ENCODE results near the gene ZMYND10. TPM values are rescaled to one million over a fixed set of nuclear protein-coding genes. Genes with fewer than 3 reads are reported as not detected.
A peak's percentile ranks its signal among the peaks of the same experiment; 100 is the strongest.

The ZMYND10 gene
- total RNA-seq, 2 experiments from 2014 or later = 1.0 to 1.3 TPM

GRCh38 chr3:50365842-50366220 is 20.3 kb upstream of the ZMYND10 start:
- Mint-ChIP-seq H3K9me3 (ENCODE audit: low read depth) (no peaks in the 10 kb centered on the region), H3K4me3 (peak overlapping the region; percentile 72), H3K27me3 (no peaks in the 10 kb centered on the region), H3K4me1 (peaks cover 12% of the 10 kb centered on the region), H3K27ac (peak overlapping the region; percentile 74), H3K36me3 (ENCODE audit: low read depth) (no peaks in the 10 kb centered on the region)
- ATAC-seq = no peak
- intact Hi-C loops (cut with DNase I, micrococcal nuclease) = loop anchor here (1.0 to 2.0 kb wide), 8 partner anchors 15 to 250 kb away; partner anchors contain the start of genes CYB561D2 (in 2 of the 2), NPRL2 (in 2 of the 2), C3orf18 (in 1 of the 2) and HYAL3 (in 1 of the 2)
- ChIA-PET CTCF (interaction anchor here (0.6 to 1.1 kb wide), 6 partner anchors 21 to 1438 kb away, joined by 3 to 4 read pairs (median 3); partner anchors contain the start of genes HYAL3 and NAA80), POLR2A (no interaction called here)
- no peak for DNase-seq

DNA sequence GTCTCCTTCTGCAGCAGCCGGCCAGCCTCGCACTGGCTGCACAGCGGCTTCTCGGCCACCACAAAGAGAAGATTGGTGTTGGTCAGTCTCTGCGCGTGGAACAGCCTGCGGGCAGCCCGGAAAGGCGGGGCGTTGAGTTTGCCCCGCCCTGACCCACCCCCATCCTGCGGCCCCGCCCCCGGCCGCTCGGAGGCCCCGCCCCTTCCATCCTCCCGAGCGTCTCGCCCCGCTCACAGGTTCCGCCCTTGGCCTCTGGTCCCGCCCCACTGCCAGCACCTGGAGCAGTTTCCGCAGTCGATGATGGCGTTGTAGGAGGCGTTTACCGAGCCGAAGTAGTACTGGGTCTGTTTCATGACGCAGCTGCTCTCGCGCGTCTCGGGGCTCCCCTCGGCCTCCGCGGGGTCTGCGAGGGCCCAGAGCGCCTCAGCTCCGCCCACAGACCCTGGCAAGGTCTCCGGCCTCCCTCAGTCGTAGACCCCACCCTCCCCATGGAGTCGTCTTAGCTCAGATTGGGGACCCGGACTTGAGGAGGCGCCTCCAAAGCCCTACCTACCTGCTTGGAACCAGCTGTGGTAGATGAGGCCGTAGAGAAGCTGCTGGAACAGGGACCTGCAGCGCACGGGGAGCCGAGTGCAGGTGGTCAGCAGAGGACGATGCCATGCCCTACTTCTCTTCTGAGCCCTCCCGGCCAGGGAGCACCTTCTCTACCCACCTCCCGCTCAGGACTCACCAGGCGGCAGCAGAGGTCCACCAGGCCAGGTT is 19.7 kb upstream of the ZMYND10 start:
- peak overlapping the region; percentile 74 for H3K27ac Mint-ChIP-seq
- intact Hi-C loops (cut with DNase I, micrococcal nuclease) = loop anchor here (1.0 to 2.0 kb wide), 8 partner anchors 14 to 251 kb away; partner anchors contain the start of genes CYB561D2 (in 2 of the 2), NPRL2 (in 2 of the 2), C3orf18 (in 1 of the 2) and HYAL3 (in 1 of the 2)
- ChIA-PET CTCF (interaction anchor here (0.6 to 1.1 kb wide), 7 partner anchors 21 to 1438 kb away, joined by 3 to 4 read pairs (median 3); partner anchors contain the start of genes HYAL3 and NAA80), POLR2A (no interaction called here)
- peak; percentile 98 for DNase-seq
- ATAC-seq = peak; percentile 99
- peaks cover 13% of the 10 kb centered on the region for H3K4me1 Mint-ChIP-seq
- H3K4me3 Mint-ChIP-seq = peak overlapping the region; percentile 72
- no peaks in the 10 kb centered on the region for H3K36me3 Mint-ChIP-seq (ENCODE audit: low read depth)
- H3K27me3 Mint-ChIP-seq = no peaks in the 10 kb centered on the region
- H3K9me3 Mint-ChIP-seq (ENCODE audit: low read depth) = no peaks in the 10 kb centered on the region

GRCh38 chr3:50364573-50365079 is 19.1 kb upstream of the ZMYND10 start:
- intact Hi-C loops (cut with DNase I, micrococcal nuclease) = loop anchor here (1.0 to 2.0 kb wide), 8 partner anchors 14 to 252 kb away; partner anchors contain the start of genes CYB561D2 (in 2 of the 2), NPRL2 (in 2 of the 2), C3orf18 (in 1 of the 2) and HYAL3 (in 1 of the 2)
- POLR2A ChIA-PET = no interaction called here
- CTCF ChIA-PET = interaction anchor here (0.6 to 1.1 kb wide), 4 partner anchors 20 to 288 kb away, joined by 3 to 4 read pairs (median 4); no protein-coding TSS in a partner anchor
- peaks cover 19% of the 10 kb centered on the region for H3K4me1 Mint-ChIP-seq
- H3K27me3 Mint-ChIP-seq = no peaks in the 10 kb centered on the region
- DNase-seq (no peak), ATAC-seq (peak; percentile 18)
- H3K9me3 Mint-ChIP-seq (ENCODE audit: low read depth) = no peaks in the 10 kb centered on the region
- peak overlapping the region; percentile 72 for H3K4me3 Mint-ChIP-seq
- H3K36me3 Mint-ChIP-seq (ENCODE audit: low read depth) = no peaks in the 10 kb centered on the region
- peak overlapping the region; percentile 37 for H3K27ac Mint-ChIP-seq

DNA sequence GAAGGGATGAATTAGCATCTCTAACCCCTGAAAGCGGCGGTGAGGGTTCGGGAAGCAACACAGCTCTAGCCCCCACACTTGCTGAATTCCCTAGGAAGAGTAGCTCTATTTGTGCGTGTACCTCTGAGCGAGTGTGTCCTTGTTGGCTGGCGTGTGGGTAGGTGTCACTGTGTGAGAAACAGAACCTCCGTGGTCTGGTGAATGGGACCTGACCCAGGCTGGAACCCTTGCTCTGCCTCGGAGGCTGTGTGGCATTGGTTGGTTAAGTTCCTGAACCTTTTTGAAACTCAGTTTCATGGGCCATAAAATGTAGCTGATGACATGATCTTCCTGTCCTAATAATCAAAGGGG is 14.2 kb upstream of the ZMYND10 start:
- Mint-ChIP-seq H3K36me3 (ENCODE audit: low read depth) (peaks cover 16% of the 10 kb centered on the region), H3K27me3 (no peaks in the 10 kb centered on the region), H3K4me1 (peaks cover 37% of the 10 kb centered on the region), H3K9me3 (ENCODE audit: low read depth) (no peaks in the 10 kb centered on the region), H3K4me3 (peak overlapping the region; percentile 91), H3K27ac (peak overlapping the region; percentile 94)
- ChIA-PET CTCF (interaction anchor here (0.5 to 1.0 kb wide), 3 partner anchors 10 to 44 kb away, joined by 3 to 5 read pairs (median 3); partner anchors contain the start of genes CYB561D2 and NPRL2), POLR2A (interaction anchor here (0.6 to 1.4 kb wide), 2 partner anchors 9 to 13 kb away, joined by 3 to 6 read pairs; partner anchors contain the start of genes CYB561D2 and NPRL2)
- DNase-seq (no peak), ATAC-seq (peak; percentile 21)
- intact Hi-C loops (cut with DNase I, micrococcal nuclease) = loop anchor here (1.0 to 10.0 kb wide), 11 partner anchors 8 to 1026 kb away; partner anchors contain the start of genes HYAL3 (in 2 of the 2), IFRD2 (in 2 of the 2), NAA80 (in 2 of the 2) and APEH (in 1 of the 2)

DNA sequence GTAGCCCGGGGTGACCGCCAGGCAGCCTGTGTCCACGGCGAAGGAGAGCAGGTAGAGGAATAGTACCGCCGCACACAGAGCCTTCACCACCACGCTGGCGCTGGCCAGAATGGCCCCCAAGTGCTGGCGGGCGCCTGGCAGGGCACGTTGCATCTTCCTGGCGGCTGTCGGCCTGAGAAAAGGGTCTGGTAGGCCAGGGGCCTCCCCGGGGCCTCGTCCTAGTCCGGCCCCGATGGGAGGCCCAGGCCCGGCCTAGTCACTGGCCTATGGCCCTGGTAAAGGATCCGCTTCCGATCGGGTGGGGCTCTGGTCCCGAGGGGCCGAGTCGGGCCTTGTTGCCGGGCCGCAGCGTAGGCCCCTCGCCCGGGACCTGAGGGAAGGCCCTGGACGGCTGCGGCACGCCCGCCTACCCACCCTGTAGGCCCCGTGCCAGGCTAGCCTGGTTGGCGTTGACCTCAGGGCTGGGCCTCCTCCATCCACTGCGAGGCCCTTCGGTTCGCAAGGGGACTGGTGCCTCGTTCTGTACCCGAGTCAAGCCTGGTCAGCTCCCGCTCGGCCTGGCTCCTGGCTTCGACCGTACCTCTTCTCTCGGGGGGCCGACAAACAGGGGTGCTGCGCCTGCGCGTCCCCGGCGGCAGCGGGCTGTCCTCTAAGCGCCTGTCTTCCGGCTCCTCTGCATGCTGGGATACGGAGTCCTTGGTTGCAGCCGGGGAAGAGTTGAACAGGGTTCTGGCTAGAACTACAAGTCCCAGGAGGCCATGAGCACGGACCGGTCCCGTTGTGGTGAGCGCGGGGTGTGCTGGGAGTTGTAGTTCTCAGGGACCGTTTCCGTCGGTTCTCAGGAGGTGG is 13.6 kb upstream of the ZMYND10 start, which contains the start of gene TMEM115:
TMEM115 (minus strand) TSS at position 611 of the 849 bp plus-strand sequence; CDS start at position 153, 458 bp downstream.
- Mint-ChIP-seq H3K27me3 (no peaks in the 10 kb centered on the region), H3K9me3 (ENCODE audit: low read depth) (no peaks in the 10 kb centered on the region), H3K4me3 (peak within 1 kb of the TSS; percentile 91), H3K27ac (peak within 1 kb of the TSS; percentile 94), H3K36me3 (ENCODE audit: low read depth) (peaks cover 22% of the 10 kb centered on the region), H3K4me1 (peaks cover 37% of the 10 kb centered on the region)
- ATAC-seq = peak; percentile 100
- ChIA-PET CTCF (interaction anchor here (0.6 to 1.0 kb wide), 3 partner anchors 9 to 193 kb away, joined by 3 to 5 read pairs (median 3); partner anchors contain the start of genes CYB561D2 and NPRL2), POLR2A (interaction anchor here (1.4 kb wide), 1 partner anchor 9 kb away, joined by 6 read pairs; the partner anchor contains the start of genes CYB561D2 and NPRL2)
- peak; percentile 97 for DNase-seq
- intact Hi-C loops (cut with DNase I, micrococcal nuclease) = loop anchor here (1.0 to 10.0 kb wide), 11 partner anchors 8 to 1026 kb away; partner anchors contain the start of genes HYAL3 (in 2 of the 2), IFRD2 (in 2 of the 2), NAA80 (in 2 of the 2) and APEH (in 1 of the 2)

DNA sequence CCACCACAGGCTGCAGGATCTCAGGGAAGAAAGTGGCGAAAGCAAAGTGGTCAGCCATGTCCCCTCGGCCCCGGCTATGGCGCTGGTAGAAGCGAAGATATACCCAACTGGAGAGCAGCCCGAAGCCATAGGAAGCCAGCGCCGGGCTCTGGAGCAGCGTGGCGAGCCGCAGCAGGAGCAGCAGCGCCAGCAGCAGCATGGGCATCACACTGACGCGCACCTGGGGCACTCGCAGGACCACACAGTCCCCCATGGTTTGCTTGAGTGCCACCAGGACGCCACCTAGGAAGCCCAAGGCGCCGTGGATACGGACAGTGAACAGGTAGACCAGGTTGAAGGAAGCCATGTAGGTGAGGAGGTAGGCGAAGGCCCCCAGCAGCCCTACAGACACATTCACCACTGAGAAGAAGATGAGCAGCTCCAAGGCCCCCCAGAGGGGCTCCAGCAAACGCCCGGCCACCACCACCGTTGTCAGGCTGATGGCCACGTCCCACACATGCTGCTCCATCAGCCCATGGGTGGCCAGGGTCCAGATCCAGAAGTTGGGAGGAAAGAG is 12.9 kb upstream of the ZMYND10 start:
- no peaks in the 10 kb centered on the region for H3K9me3 Mint-ChIP-seq (ENCODE audit: low read depth)
- H3K27ac Mint-ChIP-seq = peak overlapping the region; percentile 89
- peak overlapping the region; percentile 91 for H3K4me3 Mint-ChIP-seq
- H3K27me3 Mint-ChIP-seq = no peaks in the 10 kb centered on the region
- intact Hi-C loops (cut with DNase I, micrococcal nuclease) = loop anchor here in 1 of 2 experiments (5.0 to 10.0 kb wide), 2 partner anchors 424 to 671 kb away; partner anchors contain the start of genes MST1 and RNF123
- H3K4me1 Mint-ChIP-seq = peaks cover 37% of the 10 kb centered on the region
- ATAC-seq (no peak), DNase-seq (no peak)
- CTCF ChIA-PET = interaction anchor here (0.6 kb wide), 1 partner anchor 194 kb away, joined by 3 read pairs; no protein-coding TSS in a partner anchor
- peaks cover 22% of the 10 kb centered on the region for H3K36me3 Mint-ChIP-seq (ENCODE audit: low read depth)
- POLR2A ChIA-PET = interaction anchor here (1.4 kb wide), 1 partner anchor 8 kb away, joined by 6 read pairs; the partner anchor contains the start of genes CYB561D2 and NPRL2

GRCh38 chr3:50357481-50357880 is 11.9 kb upstream of the ZMYND10 start:
- POLR2A ChIA-PET = interaction anchor here (0.6 to 1.4 kb wide), 3 partner anchors 17 to 1447 kb away, joined by 3 to 5 read pairs (median 3); partner anchors contain the start of gene RASSF1
- H3K4me1 Mint-ChIP-seq = peaks cover 40% of the 10 kb centered on the region
- intact Hi-C loops (cut with DNase I, micrococcal nuclease) = loop anchor here in 1 of 2 experiments (5.0 to 10.0 kb wide), 2 partner anchors 423 to 670 kb away; partner anchors contain the start of genes MST1 and RNF123
- DNase-seq = no peak
- H3K27ac Mint-ChIP-seq = peak overlapping the region; percentile 89
- H3K27me3 Mint-ChIP-seq = no peaks in the 10 kb centered on the region
- peak overlapping the region; percentile 91 for H3K4me3 Mint-ChIP-seq
- H3K9me3 Mint-ChIP-seq (ENCODE audit: low read depth) = no peaks in the 10 kb centered on the region
- CTCF ChIA-PET = interaction anchor here (0.5 to 1.8 kb wide), 5 partner anchors 10 to 111 kb away, joined by 3 to 9 read pairs (median 7); partner anchors contain the start of gene TUSC2
- peaks cover 27% of the 10 kb centered on the region for H3K36me3 Mint-ChIP-seq (ENCODE audit: low read depth)
- no peak for ATAC-seq

DNA sequence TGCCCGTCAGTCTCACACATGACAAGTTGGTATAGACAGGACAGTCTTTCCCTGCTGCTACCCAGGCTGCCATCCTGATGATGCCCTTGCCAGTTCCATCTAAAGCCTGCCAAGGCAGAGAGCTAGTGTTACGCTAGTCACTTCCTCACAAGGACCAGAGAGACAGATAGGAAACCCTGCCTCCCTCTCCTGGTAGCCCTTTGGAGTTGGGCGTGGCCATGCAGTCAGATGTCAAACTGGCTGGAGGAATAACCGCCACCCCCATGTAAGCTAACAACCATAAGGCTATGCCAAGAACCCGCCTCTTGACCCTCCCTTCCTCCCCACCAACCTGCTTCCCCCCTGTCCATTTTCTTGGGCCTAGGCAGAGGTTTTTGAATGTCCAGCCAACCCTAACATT is 11.0 kb upstream of the ZMYND10 start:
- peaks cover 44% of the 10 kb centered on the region for H3K4me1 Mint-ChIP-seq
- no peak for ATAC-seq
- peak overlapping the region; percentile 91 for H3K4me3 Mint-ChIP-seq
- ChIA-PET CTCF (interaction anchor here (0.6 to 1.8 kb wide), 6 partner anchors 9 to 212 kb away, joined by 3 to 9 read pairs (median 5); partner anchors contain the start of genes HEMK1, IFRD2 and TUSC2), POLR2A (interaction anchor here (0.6 to 1.4 kb wide), 3 partner anchors 12 to 19 kb away, joined by 3 to 6 read pairs (median 5); partner anchors contain the start of gene RASSF1)
- H3K9me3 Mint-ChIP-seq (ENCODE audit: low read depth) = no peaks in the 10 kb centered on the region
- no peak overlapping the region for H3K27ac Mint-ChIP-seq
- H3K36me3 Mint-ChIP-seq (ENCODE audit: low read depth) = peaks cover 27% of the 10 kb centered on the region
- no peak for DNase-seq
- no peaks in the 10 kb centered on the region for H3K27me3 Mint-ChIP-seq
- intact Hi-C loops (cut with DNase I, micrococcal nuclease) = loop anchor here in 1 of 2 experiments (5.0 to 10.0 kb wide), 2 partner anchors 422 to 669 kb away; partner anchors contain the start of genes MST1 and RNF123

- intact Hi-C loops (cut with DNase I, micrococcal nuclease) = loop anchor here in 1 of 2 experiments (5.0 to 10.0 kb wide), 2 partner anchors 421 to 669 kb away; partner anchors contain the start of genes MST1 and RNF123
- H3K27me3 Mint-ChIP-seq = no peaks in the 10 kb centered on the region
- H3K27ac Mint-ChIP-seq = no peak overlapping the region
- H3K4me1 Mint-ChIP-seq = peaks cover 49% of the 10 kb centered on the region
- POLR2A ChIA-PET = interaction anchor here (0.6 kb wide), 1 partner anchor 12 kb away, joined by 6 read pairs; no protein-coding TSS in a partner anchor
- no peaks in the 10 kb centered on the region for H3K9me3 Mint-ChIP-seq (ENCODE audit: low read depth)
- H3K4me3 Mint-ChIP-seq = peak overlapping the region; percentile 91
- DNase-seq (no peak), ATAC-seq (no peak)
- CTCF ChIA-PET = interaction anchor here (0.9 to 1.8 kb wide), 3 partner anchors 8 to 213 kb away, joined by 3 to 9 read pairs (median 8); partner anchors contain the start of genes HEMK1 and TUSC2
- H3K36me3 Mint-ChIP-seq (ENCODE audit: low read depth) = peaks cover 31% of the 10 kb centered on the region
Observed at GRCh38 chr3:50355829-50356552, 10.5 kb upstream of the ZMYND10 start.
